Measurements from ENCODE around the gene GRID1. TPM values are rescaled to one million over a fixed set of nuclear protein-coding genes. Genes with fewer than 3 reads are reported as not detected.

The GRID1 gene
- total RNA-seq, 1 experiment from 2014 or later: 0.37 TPM

- TF ChIP-seq ZNF532 (CRISPR knock-in tag; IDR thresholded peaks at IDR 0.05; ENCODE audit: borderline replicate concordance) (no peak), E2F1 (CRISPR knock-in tag; IDR thresholded peaks at IDR 0.05) (no peak)
These were observed 773.3 kb downstream of the GRID1 start (continued) for GRCh38 chr10:85593226-85593772.

- Mint-ChIP-seq H3K27me3 (ENCODE audit: low read depth) (no peaks in the 10 kb centered on the region; the same call in 1 of the 2 replicates), H3K4me3 (no peak overlapping the region), H3K4me1 (0 out of 2 replicates have a peak, but pooled peaks cover 3% of the 10 kb centered on the region), H3K36me3 (no peaks in the 10 kb centered on the region), H3K27ac (no peak overlapping the region), H3K9me3 (peaks cover 13% of the 10 kb centered on the region)
- no peak for TF ChIP-seq NFYB (CRISPR knock-in tag; conservative IDR thresholded peaks at IDR 0.05; ENCODE audit: low read depth)
- ATAC-seq: no peak
- ChIA-PET CTCF (interaction anchor here (1.3 kb wide), 1 partner anchor 13 kb away, joined by 4 read pairs; no protein-coding TSS in a partner anchor), POLR2A (no interaction called here)
- no peak for DNase-seq (ENCODE audit: low spot score)
These were observed 785.2 kb downstream of the GRID1 start for GRCh38 chr10:85581371-85581770.

- no peak overlapping the region for H3K4me3 Mint-ChIP-seq
- TF ChIP-seq CREM (CRISPR knock-in tag; IDR thresholded peaks at IDR 0.05) (no peak), USF1 (CRISPR knock-in tag; IDR thresholded peaks at IDR 0.05) (no peak), ZNF138 (CRISPR knock-in tag; conservative IDR thresholded peaks at IDR 0.05) (no peak), SP1 (CRISPR knock-in tag; conservative IDR thresholded peaks at IDR 0.05) (no peak), SMAD4 (CRISPR knock-in tag; IDR thresholded peaks at IDR 0.05) (no peak), CDX4 (CRISPR knock-in tag; IDR thresholded peaks at IDR 0.05; ENCODE audit: borderline replicate concordance) (no peak), ATF3 (CRISPR knock-in tag; conservative IDR thresholded peaks at IDR 0.05) (no peak), GTF2I (CRISPR knock-in tag; conservative IDR thresholded peaks at IDR 0.05) (no peak), EMX1 (CRISPR knock-in tag; IDR thresholded peaks at IDR 0.05) (no peak), ERG (CRISPR knock-in tag; IDR thresholded peaks at IDR 0.05) (no peak), NFYB (CRISPR knock-in tag; conservative IDR thresholded peaks at IDR 0.05; ENCODE audit: low read depth) (no peak), NFATC4 (CRISPR knock-in tag; IDR thresholded peaks at IDR 0.05) (no peak), ZNF121 (CRISPR knock-in tag; IDR thresholded peaks at IDR 0.05) (no peak), FOXP4 (CRISPR knock-in tag; IDR thresholded peaks at IDR 0.05) (no peak)
- no peaks in the 10 kb centered on the region for H3K36me3 Mint-ChIP-seq
- peaks cover 13% of the 10 kb centered on the region for H3K9me3 Mint-ChIP-seq
- DNase-seq (ENCODE audit: low spot score) (no peak), ATAC-seq (no peak)
- no peaks in the 10 kb centered on the region; the same call in 1 of the 2 replicates for H3K27me3 Mint-ChIP-seq (ENCODE audit: low read depth)
- no peak overlapping the region for H3K27ac Mint-ChIP-seq
- H3K4me1 Mint-ChIP-seq: peaks cover 7% of the 10 kb centered on the region
- ChIA-PET POLR2A (no interaction called here), CTCF (no interaction called here)
These were observed 786.0 kb downstream of the GRID1 start for GRCh38 chr10:85580585-85580984.

All from WTC11 (cell line).